ENCODE data around the gene MRPS22. TPM values are rescaled to one million over a fixed set of nuclear protein-coding genes. Genes with fewer than 3 reads are reported as not detected.
A peak's percentile ranks its signal among the peaks of the same experiment; 100 is the strongest.
"Not testable (repeated sequence)": the region's sequence is repeated elsewhere in the genome, so short reads cannot be mapped to it uniquely, and the experiment has no call there.

The MRPS22 gene
- total RNA-seq, 2 donors from 2014 or later, result 34.1 to 37.8 TPM

DNA sequence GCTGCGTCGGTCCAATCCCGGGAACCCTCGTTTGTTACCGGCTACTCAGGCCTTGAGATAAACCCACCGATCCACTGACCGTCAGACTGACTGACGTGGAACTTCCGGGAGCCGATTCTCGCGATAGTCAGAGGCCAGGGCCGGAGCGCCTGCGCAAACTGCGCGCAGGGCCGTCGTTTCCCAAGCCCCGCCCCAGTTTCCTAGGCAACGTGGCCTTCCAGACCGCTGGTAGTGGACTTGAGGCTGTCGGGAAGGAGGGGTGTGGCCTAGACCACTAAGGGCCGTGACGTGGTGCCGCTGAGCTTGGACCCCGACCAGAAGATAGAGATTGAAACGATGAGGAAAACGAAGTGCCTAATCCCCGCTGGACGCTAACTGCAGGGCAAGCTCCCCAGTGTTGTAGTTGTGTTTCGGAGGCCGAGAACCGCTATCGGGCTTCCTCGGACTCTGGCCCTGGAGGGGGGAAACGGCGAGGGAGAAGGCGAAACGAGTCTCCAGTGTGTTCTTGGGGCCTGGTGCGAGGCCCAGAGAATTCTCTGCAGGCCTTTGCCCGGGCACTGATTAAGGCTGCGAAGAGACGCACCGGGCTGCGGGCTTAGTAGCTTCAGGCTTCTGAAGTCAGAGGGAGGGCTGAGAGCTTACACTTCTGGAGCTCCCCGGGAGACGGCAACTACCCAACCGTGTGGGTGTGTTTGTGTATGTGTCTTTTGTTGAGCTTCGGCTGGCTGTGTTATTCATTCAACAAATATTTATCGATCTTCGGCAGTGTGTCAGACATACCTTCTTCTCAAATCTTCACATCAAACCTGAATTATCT is 45.9 kb downstream of the MRPS22 start, which contains the start of gene COPB2:
Gene COPB2, minus strand, starts transcription at position 96 of the 817 bp plus-strand sequence. CDS start 97 bp downstream, outside the sequence.
- TF ChIP-seq POLR2AphosphoS5 (IDR thresholded peaks at IDR 0.05), result peak; percentile 98
- TF ChIP-seq, protein P1, sequence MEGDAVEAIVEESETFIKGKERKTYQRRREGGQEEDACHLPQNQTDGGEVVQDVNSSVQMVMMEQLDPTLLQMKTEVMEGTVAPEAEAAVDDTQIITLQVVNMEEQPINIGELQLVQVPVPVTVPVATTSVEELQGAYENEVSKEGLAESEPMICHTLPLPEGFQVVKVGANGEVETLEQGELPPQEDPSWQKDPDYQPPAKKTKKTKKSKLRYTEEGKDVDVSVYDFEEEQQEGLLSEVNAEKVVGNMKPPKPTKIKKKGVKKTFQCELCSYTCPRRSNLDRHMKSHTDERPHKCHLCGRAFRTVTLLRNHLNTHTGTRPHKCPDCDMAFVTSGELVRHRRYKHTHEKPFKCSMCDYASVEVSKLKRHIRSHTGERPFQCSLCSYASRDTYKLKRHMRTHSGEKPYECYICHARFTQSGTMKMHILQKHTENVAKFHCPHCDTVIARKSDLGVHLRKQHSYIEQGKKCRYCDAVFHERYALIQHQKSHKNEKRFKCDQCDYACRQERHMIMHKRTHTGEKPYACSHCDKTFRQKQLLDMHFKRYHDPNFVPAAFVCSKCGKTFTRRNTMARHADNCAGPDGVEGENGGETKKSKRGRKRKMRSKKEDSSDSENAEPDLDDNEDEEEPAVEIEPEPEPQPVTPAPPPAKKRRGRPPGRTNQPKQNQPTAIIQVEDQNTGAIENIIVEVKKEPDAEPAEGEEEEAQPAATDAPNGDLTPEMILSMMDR (IDR thresholded peaks at IDR 0.05), result no peak
- TF ChIP-seq POLR2A (IDR thresholded peaks at IDR 0.05), result peak; percentile 81
- Histone ChIP-seq H3K36me3 (no peaks in the 10 kb centered on the region), H3K9me3 (no peaks in the 10 kb centered on the region), H3K27me3 (replicated peaks; ENCODE audit: insufficient read depth) (no peaks in the 10 kb centered on the region), H3K4me3 (peak within 1 kb of the TSS; percentile 88 to 98), H3K4me1 (replicated peaks) (no peaks in the 10 kb centered on the region), H3K27ac (peak within 1 kb of the TSS; percentile 95 to 97)
- under 1% methylated on average over 52 of the region's 52 CpGs for WGBS
- intact Hi-C loops (cut with DNase I), result no loop called here
- DNase-seq (ENCODE audit: low spot score), result peak; percentile 99

DNA sequence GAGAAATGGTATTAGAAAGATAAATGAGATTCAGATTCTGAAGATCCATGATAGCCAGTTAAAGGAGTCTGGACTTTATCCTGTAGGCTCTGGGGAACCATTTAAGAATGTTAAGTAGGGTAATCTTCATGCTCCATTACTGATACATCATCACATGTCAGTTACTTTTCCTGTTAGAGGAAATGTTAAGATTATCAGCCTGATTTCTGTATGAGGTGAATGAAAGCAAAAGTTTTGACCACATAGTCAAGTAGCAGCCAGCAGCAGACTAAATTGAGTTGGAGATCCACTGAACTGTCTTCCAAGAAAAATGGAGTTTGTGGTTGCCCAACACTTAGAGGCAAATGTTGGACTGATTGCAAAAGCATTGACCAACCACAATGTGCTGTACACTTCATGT is 50.3 kb downstream of the MRPS22 start:
- intact Hi-C loops (cut with DNase I), result no loop called here
- DNase-seq (ENCODE audit: low spot score), result no peak
- no peaks in the 10 kb centered on the region for H3K36me3 ChIP-seq
- H3K4me3 ChIP-seq, result no peak overlapping the region
- no peaks in the 10 kb centered on the region for H3K27me3 ChIP-seq (replicated peaks; ENCODE audit: insufficient read depth)
- H3K9me3 ChIP-seq, result no peaks in the 10 kb centered on the region
- no peak overlapping the region for H3K27ac ChIP-seq
- no peaks in the 10 kb centered on the region for H3K4me1 ChIP-seq (replicated peaks)
- TF ChIP-seq, protein P1 (IDR thresholded peaks at IDR 0.05), result no peak
- TF ChIP-seq POLR2AphosphoS5 (IDR thresholded peaks at IDR 0.05) (no peak), POLR2A (IDR thresholded peaks at IDR 0.05) (no peak)

DNA sequence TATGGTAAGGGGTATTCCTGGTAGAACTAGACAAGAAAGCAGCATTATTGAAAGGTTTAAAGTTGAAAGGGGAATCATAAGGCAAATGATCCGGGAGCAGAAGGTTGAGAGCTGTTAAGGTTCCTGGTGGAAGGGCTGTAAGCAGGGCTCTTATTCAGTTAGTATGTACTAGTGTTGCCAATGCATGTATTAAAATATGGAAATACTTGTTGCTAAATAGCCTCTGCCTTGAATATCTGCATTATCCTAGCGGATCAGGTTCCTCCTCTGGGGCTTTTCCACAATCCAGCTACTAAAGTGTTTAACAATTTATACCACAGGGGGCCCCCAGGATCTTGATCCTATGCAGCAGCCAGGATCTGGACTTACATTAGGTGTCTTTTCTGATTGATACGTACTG is 52.9 kb downstream of the MRPS22 start:
- no peaks in the 10 kb centered on the region for H3K36me3 ChIP-seq
- no peak overlapping the region for H3K4me3 ChIP-seq
- H3K4me1 ChIP-seq (replicated peaks), result no peaks in the 10 kb centered on the region
- H3K9me3 ChIP-seq, result no peaks in the 10 kb centered on the region
- intact Hi-C loops (cut with DNase I), result no loop called here
- H3K27ac ChIP-seq, result no peak overlapping the region
- no peak for DNase-seq (ENCODE audit: low spot score)
- no peaks in the 10 kb centered on the region for H3K27me3 ChIP-seq (replicated peaks; ENCODE audit: insufficient read depth)
- no peak for TF ChIP-seq POLR2A (IDR thresholded peaks at IDR 0.05)
- TF ChIP-seq, protein P1 (IDR thresholded peaks at IDR 0.05), result no peak
- WGBS, result 92% methylated on average over 3 of the region's 3 CpGs

DNA sequence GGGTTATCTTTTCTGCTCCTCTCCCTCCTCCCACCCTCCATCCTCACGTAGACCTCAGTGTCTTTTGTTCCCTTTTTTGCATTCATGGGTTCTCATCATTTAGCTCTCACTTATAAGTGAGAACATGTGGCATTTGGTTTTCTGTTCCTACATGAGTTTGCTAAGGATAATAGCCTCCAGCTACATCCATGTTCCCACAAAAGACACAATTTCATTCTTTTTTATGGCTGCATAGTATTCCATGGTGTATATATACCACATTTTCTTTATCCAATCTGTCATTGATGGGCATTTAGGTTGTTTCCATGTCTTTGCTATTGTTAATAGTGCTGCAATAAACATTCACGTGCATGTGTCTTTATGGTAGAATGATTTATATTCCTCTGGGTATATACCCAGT is 57.3 kb downstream of the MRPS22 start:
- H3K27me3 ChIP-seq (replicated peaks; ENCODE audit: insufficient read depth); H3K4me3 ChIP-seq; H3K36me3 ChIP-seq; H3K4me1 ChIP-seq (replicated peaks); intact Hi-C loops (cut with DNase I); H3K9me3 ChIP-seq; H3K27ac ChIP-seq; DNase-seq (ENCODE audit: low spot score): not testable (repeated sequence)
- WGBS, result 81% methylated on average over 2 of the region's 2 CpGs

Small RNA genes lying within 50 kb of the gene (small RNA-seq; reads per million reads assigned to genes)
- gene RF00026, result 0 reads per million in 2 donors

Other genes with a start within 250 kb of the MRPS22 start
- gene COPB2, start 45.6 kb downstream of the MRPS22 start, total RNA-seq, result 100 to 1,000 TPM in 1 of 2 donors, 10 to 100 TPM in 1; 76.5 to 137 TPM
- gene RBP2, start 132.5 kb downstream of the MRPS22 start, total RNA-seq, result not detected
- gene RBP1, start 195.7 kb downstream of the MRPS22 start, total RNA-seq, result 10 to 100 TPM in 1 of 2 donors, 1 to 10 TPM in 1; 7.3 to 53.3 TPM

Data from prostate gland (tissue), 2 donors.